Activated naive CD8-positive, alpha-beta T cell treated with anti-CD3 and anti-CD28 coated beads, Interleukin-2, amount 50 U/mL, for 24 hours (primary cell): ENCODE measurements around the gene NETO1.

Experiments used
- ATAC-seq: fragments of 150-1000 bp; cut with Tn5 transposase; one replicate; pipeline ENCODE4 v1.10.0; 2021
- DNase-seq: peaks from one replicate; pipeline ENCODE4 v3.0.0; 2021
- H3K27ac Mint-ChIP-seq: one replicate; pipeline ENCODE4 v1.8.0; 2021; ENCODE audit warnings: mild to moderate bottlenecking, mixed read lengths
- H3K27me3 Mint-ChIP-seq: one replicate; pipeline ENCODE4 v1.8.0; 2021; ENCODE audit warnings: mixed read lengths
- H3K36me3 Mint-ChIP-seq: one replicate; pipeline ENCODE4 v1.8.0; 2021; ENCODE audit warnings: low read depth, mixed read lengths
- H3K4me1 Mint-ChIP-seq: one replicate; pipeline ENCODE4 v1.8.0; 2021; ENCODE audit warnings: mixed read lengths
- H3K4me3 Mint-ChIP-seq: one replicate; pipeline ENCODE4 v1.8.0; 2021; ENCODE audit warnings: mild to moderate bottlenecking, moderate library complexity, mixed read lengths
- H3K9me3 Mint-ChIP-seq: one replicate; pipeline ENCODE4 v1.8.0; 2021; ENCODE audit warnings: mixed read lengths

Gene NETO1

DNA sequence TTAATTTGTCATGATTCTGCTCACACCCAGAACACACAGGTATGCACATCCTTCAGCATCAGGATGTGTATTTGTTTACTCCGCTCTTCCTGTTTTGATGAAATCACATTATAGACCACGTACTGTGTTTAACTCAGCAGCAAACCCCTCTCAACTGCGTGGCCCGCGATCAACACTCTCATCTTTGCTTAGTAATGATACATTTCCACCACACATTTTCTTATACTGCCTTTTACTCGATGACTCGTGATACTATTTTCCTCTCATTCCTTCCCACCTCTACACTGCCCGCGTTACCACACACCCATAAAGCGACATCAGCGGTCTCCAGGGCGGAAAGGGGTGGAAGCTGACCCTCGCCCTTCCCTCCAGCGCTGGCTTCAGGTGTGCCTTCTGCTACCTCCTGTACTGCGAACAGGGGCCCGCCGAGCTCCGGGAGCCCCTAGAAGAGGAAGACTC lies 1.3 kb downstream of the NETO1 start:
- ATAC-seq (no peak), DNase-seq (no peak)
- peaks cover 5% of the 10 kb centered on the region for H3K36me3 Mint-ChIP-seq
- peaks cover 36% of the 10 kb centered on the region for H3K27me3 Mint-ChIP-seq
- peak overlapping the region; percentile 0 for H3K4me3 Mint-ChIP-seq
- peaks cover 3% of the 10 kb centered on the region for H3K4me1 Mint-ChIP-seq
- no peaks in the 10 kb centered on the region for H3K9me3 Mint-ChIP-seq
- no peak overlapping the region for H3K27ac Mint-ChIP-seq

DNA sequence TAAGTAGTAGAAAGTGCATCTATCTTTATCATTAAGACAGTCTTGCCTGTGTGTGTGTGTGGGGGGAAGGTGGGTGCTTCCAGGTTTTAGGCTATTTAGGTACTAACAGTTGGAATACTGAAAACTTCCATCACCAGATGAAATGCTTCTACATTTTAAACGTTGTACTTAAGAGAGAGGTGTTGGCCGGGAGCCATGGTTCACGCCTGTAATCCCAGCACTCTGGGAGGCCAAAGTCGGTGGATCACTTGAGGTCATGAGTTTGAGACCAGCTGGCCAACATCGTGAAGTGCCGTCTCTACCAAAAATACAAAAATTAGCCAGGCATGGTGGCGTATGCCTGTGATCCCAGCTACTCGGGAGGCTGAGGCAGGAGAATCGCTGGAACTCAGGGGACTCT lies 4.0 kb downstream of the NETO1 start:
- Mint-ChIP-seq H3K4me1 (no peaks in the 10 kb centered on the region), H3K4me3 (no peak overlapping the region), H3K27me3 (peaks cover 23% of the 10 kb centered on the region), H3K27ac (no peak overlapping the region), H3K36me3 (peaks cover 1% of the 10 kb centered on the region), H3K9me3 (peaks cover 3% of the 10 kb centered on the region)
- no peak for DNase-seq
- ATAC-seq = no peak

DNA sequence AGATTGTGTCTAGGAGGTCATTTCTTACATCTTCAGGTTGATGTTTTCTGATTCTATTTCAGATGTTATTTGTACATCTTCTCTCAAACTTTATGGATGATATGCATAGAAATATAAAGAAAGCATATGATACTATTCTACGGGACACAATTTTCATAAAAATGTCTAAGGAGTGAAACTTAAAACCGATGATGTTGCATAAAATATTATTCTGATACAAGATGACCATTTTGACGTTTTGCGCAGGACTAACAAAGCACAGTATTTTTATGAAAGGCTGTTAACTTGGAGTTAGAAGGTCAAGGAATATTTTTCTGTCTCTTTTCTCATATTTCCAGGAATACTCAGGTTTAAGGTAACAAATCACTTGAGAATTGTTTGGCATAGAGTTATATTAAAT lies 8.7 kb downstream of the NETO1 start:
- peaks cover 3% of the 10 kb centered on the region for H3K9me3 Mint-ChIP-seq
- no peaks in the 10 kb centered on the region for H3K4me1 Mint-ChIP-seq

DNA sequence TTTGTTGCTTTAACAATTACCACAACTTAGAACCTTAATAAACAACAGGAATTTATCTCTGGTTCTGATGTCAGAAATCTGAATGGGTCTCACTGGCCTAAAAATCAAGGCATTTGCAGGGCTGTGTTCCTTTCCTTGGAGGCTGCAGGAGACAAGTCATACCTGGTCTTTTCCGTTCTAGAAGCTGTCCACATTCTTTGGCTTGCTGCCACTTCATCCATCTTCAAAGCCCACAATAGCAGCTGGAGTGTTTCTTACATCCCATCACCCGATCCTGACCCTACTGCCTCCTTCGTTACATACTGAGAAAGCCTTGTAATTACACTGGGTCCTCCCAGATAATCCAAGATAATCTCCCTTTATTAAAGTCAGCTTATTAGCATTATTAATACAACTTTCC lies 18.1 kb downstream of the NETO1 start:
- ATAC-seq (no peak), DNase-seq (no peak)
- H3K36me3 Mint-ChIP-seq = no peaks in the 10 kb centered on the region
- H3K27ac Mint-ChIP-seq = no peak overlapping the region
- no peaks in the 10 kb centered on the region for H3K4me1 Mint-ChIP-seq
- peaks cover 5% of the 10 kb centered on the region for H3K9me3 Mint-ChIP-seq
- H3K4me3 Mint-ChIP-seq = no peak overlapping the region
- H3K27me3 Mint-ChIP-seq = no peaks in the 10 kb centered on the region

More for the DNA sequence above, 8.7 kb downstream of the NETO1 start:
- H3K4me3 Mint-ChIP-seq = no peak overlapping the region
- no peak for ATAC-seq
- no peaks in the 10 kb centered on the region for H3K36me3 Mint-ChIP-seq
- no peak overlapping the region for H3K27ac Mint-ChIP-seq
- no peaks in the 10 kb centered on the region for H3K27me3 Mint-ChIP-seq
- DNase-seq = no peak

DNA sequence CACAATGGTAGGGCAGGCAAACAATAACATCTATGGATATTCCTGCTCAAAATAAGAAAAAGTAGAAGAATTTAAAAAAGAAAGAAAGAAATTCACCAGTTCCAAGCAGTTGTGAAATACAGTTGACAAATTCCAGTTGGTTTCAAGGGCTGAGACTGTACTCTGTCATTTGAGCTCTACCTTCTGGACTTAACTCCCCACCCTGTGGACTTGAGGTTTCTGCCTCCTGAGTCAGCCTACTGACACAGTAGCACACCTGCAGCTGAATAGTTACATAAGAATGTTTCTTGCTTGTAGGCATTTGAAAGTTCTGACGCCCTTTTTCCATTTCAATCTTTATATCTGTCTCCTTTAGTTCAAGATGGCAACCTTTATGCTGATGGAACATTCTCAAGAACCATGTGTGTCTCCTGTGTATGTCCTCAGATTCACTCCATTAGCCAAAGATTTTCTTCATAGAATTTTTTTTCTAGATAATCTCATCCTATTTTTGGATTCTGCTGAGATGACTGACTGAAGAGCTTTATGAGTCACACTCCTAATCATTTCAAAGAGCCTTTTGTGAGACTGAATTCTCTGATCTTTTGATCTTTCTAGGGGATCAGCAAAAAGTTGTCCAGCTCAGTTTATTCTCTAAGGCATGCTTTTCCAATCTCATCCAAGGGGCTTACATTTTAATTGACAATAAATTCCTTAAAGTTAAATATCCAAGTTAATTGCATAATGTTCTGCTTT lies 19.1 kb downstream of the NETO1 start:
- Mint-ChIP-seq H3K4me3 (no peak overlapping the region), H3K27ac (no peak overlapping the region), H3K27me3 (no peaks in the 10 kb centered on the region), H3K36me3 (no peaks in the 10 kb centered on the region), H3K4me1 (no peaks in the 10 kb centered on the region), H3K9me3 (peaks cover 12% of the 10 kb centered on the region)
- DNase-seq = no peak
- no peak for ATAC-seq

DNA sequence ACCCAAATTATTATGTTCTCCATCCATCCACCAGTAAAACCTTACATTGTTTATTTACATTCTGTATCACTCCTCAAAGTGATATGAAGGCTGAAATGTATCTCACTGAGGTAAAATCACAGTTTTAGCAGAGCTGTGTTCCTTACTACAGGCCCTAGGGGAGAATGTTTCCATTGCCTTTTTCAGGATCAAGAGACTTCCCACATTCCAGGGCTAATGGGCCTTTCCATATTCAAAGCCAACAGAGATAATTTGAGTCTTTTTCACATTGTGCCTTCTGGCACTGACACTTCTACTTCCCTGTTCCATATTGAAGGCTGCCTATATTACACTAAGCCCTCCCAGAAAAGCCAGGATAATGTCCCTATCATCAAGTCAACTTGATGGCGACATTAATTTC lies 20.0 kb downstream of the NETO1 start:
- Mint-ChIP-seq H3K27me3 (no peaks in the 10 kb centered on the region), H3K4me1 (no peaks in the 10 kb centered on the region), H3K27ac (no peak overlapping the region), H3K9me3 (peaks cover 13% of the 10 kb centered on the region), H3K4me3 (no peak overlapping the region), H3K36me3 (no peaks in the 10 kb centered on the region)
- DNase-seq (no peak), ATAC-seq (no peak)

DNA sequence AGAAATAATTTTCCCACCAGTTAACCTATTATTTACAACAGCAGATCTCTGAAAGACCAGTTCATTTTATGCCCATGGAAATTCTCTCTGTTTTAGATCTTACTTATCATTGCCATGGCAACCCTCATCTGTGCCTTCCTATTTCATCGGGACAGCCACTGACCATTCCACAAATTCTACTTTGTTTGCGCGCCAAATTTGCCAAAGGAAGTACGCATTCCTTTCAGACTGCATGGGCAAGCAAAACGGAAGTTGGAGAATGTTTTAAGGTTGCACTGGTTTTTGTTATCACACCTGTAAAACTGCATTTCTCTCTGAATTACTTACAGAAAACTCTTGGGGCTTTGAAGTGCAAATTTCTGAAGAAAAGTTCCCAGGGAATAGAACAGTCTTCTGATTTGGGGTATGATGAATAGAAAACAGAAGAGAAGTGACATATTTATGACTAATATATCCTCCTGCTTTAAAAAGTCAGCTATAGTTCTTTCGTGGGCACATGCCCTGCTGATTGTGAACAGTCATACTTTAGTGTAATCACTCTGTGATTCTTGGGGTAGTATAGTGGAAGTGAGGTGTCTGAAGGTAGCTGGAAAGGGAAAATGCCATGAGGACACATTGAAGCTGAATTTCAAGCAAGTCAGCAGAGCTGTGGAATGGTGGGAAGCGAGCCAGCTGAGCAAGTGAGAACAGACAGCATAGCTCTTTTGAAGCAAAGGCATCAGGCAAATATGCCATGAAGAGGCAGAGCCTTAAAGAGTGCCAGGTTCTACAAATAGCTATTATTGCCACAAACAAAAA lies 20.9 kb downstream of the NETO1 start:
- Mint-ChIP-seq H3K27me3 (no peaks in the 10 kb centered on the region), H3K36me3 (no peaks in the 10 kb centered on the region), H3K4me1 (no peaks in the 10 kb centered on the region), H3K9me3 (peaks cover 13% of the 10 kb centered on the region), H3K4me3 (no peak overlapping the region), H3K27ac (no peak overlapping the region)
- DNase-seq (no peak), ATAC-seq (no peak)

DNA sequence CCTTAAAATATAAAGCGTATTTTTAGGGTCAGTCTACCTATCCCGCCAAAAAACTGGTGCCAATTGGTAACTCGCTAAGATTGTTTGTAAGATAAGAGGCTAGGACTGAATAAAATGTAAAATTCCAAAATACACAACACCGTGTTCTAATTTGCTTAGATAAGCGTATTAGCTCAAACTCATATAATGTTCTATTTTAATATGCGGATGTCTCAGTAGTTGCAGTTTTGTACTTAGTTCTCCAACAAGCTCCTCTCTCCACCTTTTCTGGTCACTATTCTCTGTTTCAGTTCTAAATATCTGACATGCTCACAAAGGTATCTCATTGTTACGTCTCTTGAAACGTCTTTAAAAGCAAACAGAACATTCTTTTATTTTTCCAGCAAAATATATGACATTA lies 24.0 kb downstream of the NETO1 start:
- no peak overlapping the region for H3K4me3 Mint-ChIP-seq
- no peak overlapping the region for H3K27ac Mint-ChIP-seq
- no peaks in the 10 kb centered on the region for H3K4me1 Mint-ChIP-seq
- ATAC-seq (no peak), DNase-seq (no peak)
- no peaks in the 10 kb centered on the region for H3K36me3 Mint-ChIP-seq
- peaks cover 8% of the 10 kb centered on the region for H3K9me3 Mint-ChIP-seq
- no peaks in the 10 kb centered on the region for H3K27me3 Mint-ChIP-seq

DNA sequence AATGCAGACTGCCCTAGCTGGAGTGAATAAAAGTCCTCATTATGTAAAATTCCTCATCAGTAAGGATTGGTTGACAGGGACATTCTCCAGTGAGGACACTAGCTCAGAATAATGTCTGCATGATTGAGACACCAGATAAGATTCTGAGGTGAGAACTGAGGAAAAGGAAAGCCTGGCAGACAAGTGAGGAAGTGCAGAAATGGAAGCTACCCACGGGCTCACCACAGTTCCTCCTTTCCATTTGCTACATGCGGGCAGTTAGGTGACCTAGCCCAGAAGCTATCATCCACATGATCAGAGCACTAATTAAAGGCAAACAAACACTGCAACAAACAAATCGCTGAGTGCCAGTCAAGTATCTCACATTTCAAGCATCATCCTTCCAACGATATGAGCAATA lies 27.7 kb downstream of the NETO1 start:
- no peak for ATAC-seq
- DNase-seq = no peak
- Mint-ChIP-seq H3K27ac (no peak overlapping the region), H3K36me3 (no peaks in the 10 kb centered on the region), H3K4me3 (no peak overlapping the region), H3K27me3 (no peaks in the 10 kb centered on the region), H3K4me1 (no peaks in the 10 kb centered on the region), H3K9me3 (peaks cover 8% of the 10 kb centered on the region)

DNA sequence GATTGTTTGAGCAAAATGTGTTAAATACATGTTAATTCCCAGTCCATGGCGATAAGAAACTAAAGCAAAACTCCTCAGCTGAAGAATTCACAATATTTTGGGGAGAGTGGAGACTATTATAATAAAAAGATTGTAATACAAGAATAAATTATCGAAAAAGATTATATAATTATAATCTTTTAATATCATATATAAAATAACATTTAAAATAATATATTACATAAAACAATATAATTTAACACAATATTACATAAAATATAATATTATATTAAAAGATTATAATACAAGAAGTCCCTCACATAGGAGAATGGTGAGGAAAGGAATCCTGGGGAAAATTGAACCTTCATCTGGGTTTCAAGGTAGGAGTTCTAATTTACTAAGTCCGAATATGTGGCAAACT lies 33.1 kb downstream of the NETO1 start:
- H3K36me3 Mint-ChIP-seq = peaks cover 1% of the 10 kb centered on the region
- no peak overlapping the region for H3K4me3 Mint-ChIP-seq
- ATAC-seq (no peak), DNase-seq (no peak)
- no peaks in the 10 kb centered on the region for H3K4me1 Mint-ChIP-seq
- peaks cover 5% of the 10 kb centered on the region for H3K9me3 Mint-ChIP-seq
- H3K27me3 Mint-ChIP-seq = no peaks in the 10 kb centered on the region
- no peak overlapping the region for H3K27ac Mint-ChIP-seq

DNA sequence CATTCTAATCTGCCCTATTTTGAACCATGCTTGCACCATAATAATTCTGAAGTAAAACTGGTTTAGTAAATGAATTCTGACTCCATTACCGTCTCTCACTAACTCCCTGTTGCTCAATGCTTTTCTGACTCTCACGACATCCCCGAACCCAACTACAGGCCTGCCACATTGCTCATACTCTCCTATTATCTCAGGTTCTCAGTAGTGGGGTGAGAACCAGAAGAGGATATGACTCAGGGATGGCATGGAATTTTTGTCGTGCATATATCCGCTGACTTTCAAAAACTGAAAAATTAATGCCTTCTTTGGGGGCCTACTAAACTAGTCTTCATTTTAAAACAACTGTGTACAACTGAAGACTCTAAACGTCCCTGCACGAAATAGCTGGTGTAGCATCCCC lies 34.3 kb downstream of the NETO1 start:
- Mint-ChIP-seq H3K4me3 (no peak overlapping the region), H3K9me3 (peaks cover 5% of the 10 kb centered on the region)
- no peak for ATAC-seq

DNA sequence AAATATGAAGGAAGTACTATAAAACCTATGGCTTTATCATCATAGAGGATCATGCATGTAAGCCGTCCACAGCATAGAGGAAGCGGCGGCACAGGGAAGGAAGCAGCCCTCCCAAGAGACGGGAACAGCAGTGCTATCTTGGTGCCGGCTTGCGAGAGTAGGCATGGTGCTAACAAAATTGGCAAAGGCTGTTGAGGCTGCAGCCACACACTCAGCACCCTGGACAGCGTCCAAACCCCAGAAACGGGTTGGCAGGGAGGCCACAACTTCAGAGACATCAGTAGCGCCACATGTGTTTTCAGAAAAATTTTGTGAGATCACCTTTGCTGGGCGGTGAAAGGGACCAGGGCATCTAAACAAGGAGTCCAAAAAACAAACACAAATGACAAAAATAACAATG lies 37.7 kb downstream of the NETO1 start:
- Mint-ChIP-seq H3K27ac (no peak overlapping the region), H3K36me3 (peaks cover 1% of the 10 kb centered on the region), H3K27me3 (no peaks in the 10 kb centered on the region), H3K9me3 (peaks cover 5% of the 10 kb centered on the region), H3K4me3 (no peak overlapping the region), H3K4me1 (no peaks in the 10 kb centered on the region)
- ATAC-seq (no peak), DNase-seq (peak; percentile 2)

More for the DNA sequence above, 34.3 kb downstream of the NETO1 start:
- Mint-ChIP-seq H3K27me3 (no peaks in the 10 kb centered on the region), H3K27ac (no peak overlapping the region), H3K4me1 (no peaks in the 10 kb centered on the region), H3K36me3 (peaks cover 1% of the 10 kb centered on the region)
- no peak for DNase-seq

DNA sequence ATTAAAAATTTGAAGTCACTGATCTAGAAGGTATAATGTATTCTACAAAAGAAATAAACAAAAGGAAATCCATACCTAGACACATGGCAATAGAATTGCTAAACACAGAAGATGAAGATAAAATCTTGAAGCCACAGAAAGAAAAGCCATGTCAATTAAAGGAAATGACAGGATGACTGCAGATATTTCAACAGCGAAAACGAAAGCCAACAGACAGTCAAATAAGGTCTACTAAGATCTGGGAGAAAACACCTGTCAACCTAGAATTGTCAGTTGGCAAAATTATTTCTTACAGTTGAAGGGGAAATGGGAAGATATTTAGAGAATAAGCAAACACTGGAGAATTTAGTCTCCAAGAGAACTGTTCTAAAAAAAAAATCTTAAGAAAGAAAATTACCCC lies 39.2 kb downstream of the NETO1 start:
- DNase-seq (no peak), ATAC-seq (no peak)
- Mint-ChIP-seq H3K27ac (no peak overlapping the region), H3K9me3 (peaks cover 5% of the 10 kb centered on the region), H3K27me3 (no peaks in the 10 kb centered on the region), H3K4me3 (no peak overlapping the region), H3K4me1 (no peaks in the 10 kb centered on the region), H3K36me3 (peaks cover 1% of the 10 kb centered on the region)

DNA sequence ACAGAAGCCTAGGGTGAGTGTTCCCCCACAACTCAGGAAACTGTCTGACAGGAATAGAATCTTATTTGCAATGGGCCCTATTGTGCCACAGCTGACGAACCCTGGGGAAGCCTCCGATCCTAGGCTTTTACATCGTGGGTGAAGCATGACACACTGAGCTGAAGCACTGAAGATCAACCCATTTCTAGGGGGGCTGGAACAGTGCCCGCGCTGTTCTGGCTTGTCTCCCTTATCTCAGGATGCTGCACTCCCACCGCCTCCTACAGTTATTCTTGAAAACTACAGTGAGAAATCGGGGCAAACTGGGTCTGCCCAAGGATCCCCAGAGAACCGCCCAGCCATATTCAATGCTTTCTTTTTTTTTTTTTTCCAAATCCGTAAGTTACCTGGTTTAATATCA lies 41.1 kb downstream of the NETO1 start:
- DNase-seq (no peak), ATAC-seq (no peak)
- peaks cover 5% of the 10 kb centered on the region for H3K9me3 Mint-ChIP-seq
- no peak overlapping the region for H3K4me3 Mint-ChIP-seq
- peaks cover 1% of the 10 kb centered on the region for H3K36me3 Mint-ChIP-seq
- no peak overlapping the region for H3K27ac Mint-ChIP-seq
- no peaks in the 10 kb centered on the region for H3K27me3 Mint-ChIP-seq
- H3K4me1 Mint-ChIP-seq = no peaks in the 10 kb centered on the region

DNA sequence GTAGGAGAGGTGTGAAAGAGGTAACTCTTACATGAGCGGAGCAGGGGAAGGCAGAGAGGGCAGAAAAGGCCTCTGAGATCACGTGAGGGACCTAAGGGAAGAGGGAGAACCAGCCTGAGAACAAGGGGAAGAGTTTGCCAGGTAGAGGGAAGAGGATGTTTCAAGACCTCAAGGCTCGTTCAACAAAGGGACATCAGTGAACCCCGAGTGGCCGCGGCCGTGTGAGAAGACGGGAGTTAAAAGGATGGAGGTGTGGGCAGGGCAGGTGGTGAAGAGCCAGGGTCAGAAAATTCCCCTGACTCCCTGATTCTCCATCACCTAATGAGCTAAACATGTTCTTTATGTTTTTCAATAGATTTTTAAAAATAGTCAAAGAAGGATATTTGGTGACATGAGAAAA lies 44.4 kb downstream of the NETO1 start:
- H3K4me3 Mint-ChIP-seq = no peak overlapping the region
- no peak for DNase-seq
- H3K27me3 Mint-ChIP-seq = no peaks in the 10 kb centered on the region
- no peaks in the 10 kb centered on the region for H3K4me1 Mint-ChIP-seq
- no peaks in the 10 kb centered on the region for H3K9me3 Mint-ChIP-seq
- no peaks in the 10 kb centered on the region for H3K36me3 Mint-ChIP-seq
- H3K27ac Mint-ChIP-seq = no peak overlapping the region
- ATAC-seq = no peak
